Left lobe of liver (tissue), 2 donors: ENCODE data around the gene CWC15. TPM values are rescaled to one million over a fixed set of nuclear protein-coding genes. Genes with fewer than 3 reads are reported as not detected.
"Not testable (repeated sequence)": the region's sequence is repeated elsewhere in the genome, so short reads cannot be mapped to it uniquely, and the experiment has no call there.

ENCODE experiments used
- ATAC-seq: fragments of 200-7000 bp; cut with Tn5 transposase; one replicate; pipeline ENCODE4 v1.9.1; 2020; ENCODE audit warnings: mild to moderate bottlenecking, moderate library complexity
- DNase-seq: peaks from one replicate; pipeline ENCODE4 v3.0.0-alpha.2; 2020; ENCODE audit warnings: low spot score
- total RNA-seq: library from RNA; stranded (reverse); gene quantifications from one replicate; pipeline ENCODE4 v1.2.1, GENCODE V29; 2021
- donor health status: DM: no; HTN: no; CAD: no; lungs with moderate emphysema.
- donor health status: DM: no; HTN: yes; CAD: no.

CWC15 gene
- 22.2 TPM for total RNA-seq

- peak; percentile 100 for ATAC-seq
Observed at GRCh38 chr11:94973099-94973968, at the start of gene CWC15, which contains the start of gene KDM4D. CWC15 (minus strand) TSS chr11:94973556; CDS start chr11:94972185, 1,371 bp downstream. KDM4D (plus strand) TSS chr11:94973709; CDS start chr11:94997373, 23,664 bp downstream.

GRCh38 chr11:95021468-95021867 lies 48.1 kb upstream of the CWC15 start:
- not testable (repeated sequence) for ATAC-seq, DNase-seq

More at GRCh38 chr11:94973099-94973968, at the start of gene CWC15, which contains the start of gene KDM4D:
- DNase-seq = peak; percentile 94

- no peak for ATAC-seq
- no peak for DNase-seq
Observed at GRCh38 chr11:95016139-95016538, 42.8 kb upstream of the CWC15 start.

GRCh38 chr11:95014184-95014821 lies 40.9 kb upstream of the CWC15 start:
- no peak for ATAC-seq
- no peak for DNase-seq

- ATAC-seq (no peak), DNase-seq (no peak)
Observed at GRCh38 chr11:95011376-95011775, 38.0 kb upstream of the CWC15 start.

GRCh38 chr11:95005642-95006041 lies 32.3 kb upstream of the CWC15 start:
- DNase-seq (no peak), ATAC-seq (no peak)

GRCh38 chr11:95003716-95004115 lies 30.4 kb upstream of the CWC15 start:
- no peak for DNase-seq
- ATAC-seq = no peak

- DNase-seq (no peak), ATAC-seq (no peak)
Observed at GRCh38 chr11:94998285-94998684, 24.9 kb upstream of the CWC15 start.

- DNase-seq = no peak
- no peak for ATAC-seq
Observed at GRCh38 chr11:94997437-94997836, 24.1 kb upstream of the CWC15 start.

- DNase-seq = no peak
- ATAC-seq = no peak
Observed at GRCh38 chr11:94993400-94993943, 20.1 kb upstream of the CWC15 start.

- DNase-seq (no peak), ATAC-seq (no peak)
Observed at GRCh38 chr11:94988748-94989147, 15.4 kb upstream of the CWC15 start.

GRCh38 chr11:94987378-94987777 lies 14.0 kb upstream of the CWC15 start:
- DNase-seq (no peak), ATAC-seq (no peak)

GRCh38 chr11:94975599-94975998 lies 2.2 kb upstream of the CWC15 start:
- ATAC-seq (no peak), DNase-seq (no peak)

- no peak for DNase-seq
- ATAC-seq = no peak
Observed at GRCh38 chr11:94974178-94974577, 822 bp upstream of the CWC15 start.

GRCh38 chr11:94972700-94973098 lies 657 bp downstream of the CWC15 start:
- DNase-seq (no peak), ATAC-seq (no peak)

GRCh38 chr11:94968334-94968958 lies 4.9 kb downstream of the CWC15 start:
- DNase-seq (no peak), ATAC-seq (peak; percentile 45)

GRCh38 chr11:94964934-94965333 lies 8.4 kb downstream of the CWC15 start:
- DNase-seq (no peak), ATAC-seq (no peak)

GRCh38 chr11:94961255-94961654 lies 12.1 kb downstream of the CWC15 start:
- ATAC-seq = no peak
- DNase-seq = no peak

- no peak for DNase-seq
- ATAC-seq = no peak
Observed at GRCh38 chr11:94960488-94960887, 12.9 kb downstream of the CWC15 start.

GRCh38 chr11:94959179-94959578 lies 14.2 kb downstream of the CWC15 start:
- ATAC-seq (no peak), DNase-seq (no peak)

GRCh38 chr11:94958121-94958696 lies 15.1 kb downstream of the CWC15 start:
- ATAC-seq = no peak

More at GRCh38 chr11:94958121-94958696, 15.1 kb downstream of the CWC15 start:
- no peak for DNase-seq
